HG03045 (cell line): ENCODE results near the gene RNF113B.

ENCODE experiments used
- ATAC-seq: cut with Tn5 transposase; IDR thresholded peaks from one replicate; pipeline ENCODE4 v1.9.1; 2021; ENCODE audit warnings: mild to moderate bottlenecking, moderate library complexity; ENCODE audit not compliant: unreplicated experiment

Gene RNF113B

GRCh38 chr13:98142380-98143156, 34.5 kb downstream of the RNF113B start, which contains the start of gene FARP1:
Gene FARP1, plus strand, starts transcription at chr13:98143094. Its CDS starts 70,149 bp downstream, at chr13:98213243.
- ATAC-seq, result no peak

GRCh38 chr13:98141509-98142379, 35.3 kb downstream of the RNF113B start:
- no peak for ATAC-seq

- ATAC-seq, result no peak
Observed at GRCh38 chr13:98141091-98141490, 36.0 kb downstream of the RNF113B start.

- no peak for ATAC-seq
Observed at GRCh38 chr13:98134901-98135300, 42.2 kb downstream of the RNF113B start.

- ATAC-seq, result no peak
Observed at GRCh38 chr13:98133946-98134345, 43.1 kb downstream of the RNF113B start.

GRCh38 chr13:98129059-98129746, 47.9 kb downstream of the RNF113B start:
- no peak for ATAC-seq
